ENCODE measurements around the gene CHRNA10. TPM values are rescaled to one million over a fixed set of nuclear protein-coding genes. Genes with fewer than 3 reads are reported as not detected.

The CHRNA10 gene
- polyA plus RNA-seq, 3 donors, result 0.73 TPM; not detected in 2

- no peaks in the 10 kb centered on the region for H3K79me2 ChIP-seq (ENCODE audit: insufficient read depth, low read length)
- peaks cover 0 to 7% of the 10 kb centered on the region in 2 donors for H3K4me1 ChIP-seq (ENCODE audit: control insufficient read depth in 1 of 2, insufficient read depth in 2 of 2, low read length in 2 of 2)
- peaks cover 44 to 86% of the 10 kb centered on the region in 2 donors for H3K36me3 ChIP-seq (replicated peaks in 1 of 2; ENCODE audit: control insufficient read depth in 1 of 2, insufficient read depth in 2 of 2, low read length in 2 of 2)
- H3K27me3 ChIP-seq (ENCODE audit: control insufficient read depth in 2 of 2, insufficient read depth in 2 of 2, low read length in 2 of 2), result no peaks in the 10 kb centered on the region
- peaks cover 0 to 6% (median 0%) of the 10 kb centered on the region in 3 donors for H3K27me3 Mint-ChIP-seq (ENCODE audit: low read depth in 3 of 3)
- H3K4me2 ChIP-seq (replicated peaks; ENCODE audit: extremely low read depth, low read length, poor library complexity, severe bottlenecking), result no peak overlapping the region
- H3K9ac ChIP-seq (ENCODE audit: insufficient read depth, low read length, poor library complexity, severe bottlenecking), result no peak overlapping the region
- 98% methylated on average over 79 of the region's 89 CpGs for WGBS (ENCODE audit: insufficient coverage)
- H2AFZ ChIP-seq (ENCODE audit: insufficient read depth, low read depth, low read length, poor library complexity, severe bottlenecking), result no peak overlapping the region
- intact Hi-C loops (cut with micrococcal nuclease), result no loop called here
- H3K27ac ChIP-seq (ENCODE audit: low read depth in 1 of 2, low read length in 2 of 2), result no peak overlapping the region
- no peak for DNase-seq
- no peak overlapping the region for H3K4me3 Mint-ChIP-seq
- H3K27ac Mint-ChIP-seq, result no peak overlapping the region
- H4K20me1 ChIP-seq (ENCODE audit: insufficient read depth, low read length), result no peaks in the 10 kb centered on the region
- TF ChIP-seq CTCF (IDR thresholded peaks at IDR 0.05), result no peak
- H3K4me3 ChIP-seq (replicated peaks in 1 of 3; ENCODE audit: low read depth in 2 of 3, low read length in 3 of 3), result no peak overlapping the region
- peaks cover 72 to 80% of the 10 kb centered on the region in 2 donors for H3K36me3 Mint-ChIP-seq
- H3K9me3 Mint-ChIP-seq, result peaks cover 0 to 3% (median 0%) of the 10 kb centered on the region in 7 donors
- H3K4me1 Mint-ChIP-seq, result peaks cover 6% of the 10 kb centered on the region
- H3K9me3 ChIP-seq (replicated peaks in 1 of 2; ENCODE audit: control insufficient read depth in 1 of 2, insufficient read depth in 1 of 2, low read length in 2 of 2), result no peaks in the 10 kb centered on the region
Observed at GRCh38 chr11:3667149-3668035, 3.8 kb downstream of the CHRNA10 start.

GRCh38 chr11:3666023-3666530 is 5.1 kb downstream of the CHRNA10 start:
- Mint-ChIP-seq H3K27me3 (ENCODE audit: low read depth in 3 of 3) (peaks cover 0 to 4% (median 0%) of the 10 kb centered on the region in 3 donors), H3K4me1 (peaks cover 6% of the 10 kb centered on the region), H3K9me3 (peaks cover 0 to 3% (median 0%) of the 10 kb centered on the region in 7 donors), H3K4me3 (no peak overlapping the region), H3K27ac (peak overlapping the region in 3 of 7 donors; percentile 55 to 83 (median 73)), H3K36me3 (peaks cover 62 to 67% of the 10 kb centered on the region in 2 donors)
- Histone ChIP-seq H3K36me3 (replicated peaks in 1 of 2; ENCODE audit: control insufficient read depth in 1 of 2, insufficient read depth in 2 of 2, low read length in 2 of 2) (peaks cover 40 to 73% of the 10 kb centered on the region in 2 donors), H3K4me3 (replicated peaks in 1 of 3; ENCODE audit: low read depth in 2 of 3, low read length in 3 of 3) (no peak overlapping the region), H3K27ac (ENCODE audit: low read depth in 1 of 2, low read length in 2 of 2) (no peak overlapping the region), H3K9ac (ENCODE audit: insufficient read depth, low read length, poor library complexity, severe bottlenecking) (no peak overlapping the region), H3K9me3 (replicated peaks in 1 of 2; ENCODE audit: control insufficient read depth in 1 of 2, insufficient read depth in 1 of 2, low read length in 2 of 2) (no peaks in the 10 kb centered on the region), H3K79me2 (ENCODE audit: insufficient read depth, low read length) (no peaks in the 10 kb centered on the region), H3K27me3 (ENCODE audit: control insufficient read depth in 2 of 2, insufficient read depth in 2 of 2, low read length in 2 of 2) (no peaks in the 10 kb centered on the region), H3K4me1 (ENCODE audit: control insufficient read depth in 1 of 2, insufficient read depth in 2 of 2, low read length in 2 of 2) (peaks cover 0 to 7% of the 10 kb centered on the region in 2 donors), H4K20me1 (ENCODE audit: insufficient read depth, low read length) (no peaks in the 10 kb centered on the region), H3K4me2 (replicated peaks; ENCODE audit: extremely low read depth, low read length, poor library complexity, severe bottlenecking) (no peak overlapping the region), H2AFZ (ENCODE audit: insufficient read depth, low read depth, low read length, poor library complexity, severe bottlenecking) (no peak overlapping the region)
- DNase-seq, result no peak
- 85% methylated on average over 14 of the region's 17 CpGs for WGBS (ENCODE audit: insufficient coverage)
- TF ChIP-seq CTCF (IDR thresholded peaks at IDR 0.05), result no peak
- intact Hi-C loops (cut with micrococcal nuclease), result no loop called here
